H1 (cell line): Measurements from ENCODE around the gene TOR4A. TPM values are rescaled to one million over a fixed set of nuclear protein-coding genes. Genes with fewer than 3 reads are reported as not detected.

Experiments
- CBX8 ChIP-seq: fragments of 300-800, 300-1000 bp; sonication (generic); IDR thresholded peaks from 2 replicates; pipeline ENCODE4 v1.7.1; 2016; ENCODE audit warnings: low read depth, low read length, borderline replicate concordance
- CHD7 ChIP-seq: fragments of 300-600 bp; sonication (generic); IDR thresholded peaks from 2 replicates; pipeline ENCODE4 v1.7.1; 2012; ENCODE audit warnings: low read length, moderate library complexity, mild to moderate bottlenecking, inconsistent platforms; ENCODE audit not compliant: insufficient replicate concordance
- CTCF ChIP-seq, 3 experiments: IDR thresholded peaks; 1 replicate in 2 of 3; 2 replicates in 1 of 3; pipeline versions ENCODE4 v1.5.1 to v1.6.1; 2011; ENCODE audit warnings: low read length in 3 of 3, mild to moderate bottlenecking in 3 of 3, inconsistent platforms in 2 of 3, low read depth in 1 of 3, moderate library complexity in 1 of 3; ENCODE audit not compliant: insufficient read depth in 1 of 3; ENCODE audit errors: control extremely low read depth in 1 of 3
- EZH2 ChIP-seq: fragments of 200-600 bp; sonication (generic); IDR thresholded peaks from 2 replicates; pipeline ENCODE4 v1.7.1; 2012; ENCODE audit warnings: low read depth, mild to moderate bottlenecking, moderate library complexity, low read length, inconsistent platforms; ENCODE audit not compliant: severe bottlenecking
- PHF8 ChIP-seq: fragments of 200-600 bp; sonication (generic); conservative IDR thresholded peaks from 2 replicates; pipeline ENCODE4 v1.7.1; 2012; ENCODE audit warnings: low read depth, mild to moderate bottlenecking, inconsistent platforms, low read length, moderate library complexity
- POLR2A ChIP-seq, 2 experiments: IDR thresholded peaks; 1 replicate in 1 of 2; 2 replicates in 1 of 2; pipeline ENCODE4 v1.6.1; 2011; ENCODE audit warnings: low read depth in 2 of 2, low read length in 2 of 2, mild to moderate bottlenecking in 2 of 2; ENCODE audit errors: control extremely low read depth in 1 of 2
- RBBP5 ChIP-seq: IDR thresholded peaks from 2 replicates; pipeline ENCODE4 v1.7.1; 2012; ENCODE audit warnings: low read depth, mild to moderate bottlenecking, inconsistent platforms, low read length, moderate library complexity, borderline replicate concordance
- polyA plus RNA-seq, 7 experiments: library from polyadenylated mRNA; depleted of rRNA in 3 of 7; stranded (reverse) in 5 of 7; unstranded in 2 of 7; fragments of >200 nt in 5 of 7; fragments of 200-250 nt in 2 of 7; gene quantifications; 1 replicate in 5 of 7; 2 replicates in 1 of 7; 4 replicates in 1 of 7; pipeline versions ENCODE4 v1.2.1 to v1.2.3, GENCODE V29; 2011 to 2013; ENCODE audit warnings: missing spikeins in 2 of 7, mixed read lengths in 2 of 7
- total RNA-seq: library from RNA; stranded (reverse); fragmentation: NEBNext Ultra II Directional; extraction: Animal tissue kit (Norgen Biotek cat#: 25700); gene quantifications from 2 replicates; pipeline ENCODE4 v1.2.1, GENCODE V29; 2021

The TOR4A gene
- total and polyA plus RNA-seq, 2 of the 8 experiments (the other 6 are each of a cell fraction or from before 2014, with no cell fraction given) = 8.4 to 9.3 TPM

- no peak for TF ChIP-seq RBBP5
- TF ChIP-seq POLR2A (IDR thresholded peaks at IDR 0.05; ENCODE audit: control extremely low read depth in 1 of 2, low read depth in 2 of 2, low read length in 2 of 2) = no peak
- TF ChIP-seq CTCF (IDR thresholded peaks at IDR 0.05; ENCODE audit: control extremely low read depth in 1 of 3, insufficient read depth in 1 of 3, low read depth in 1 of 3, low read length in 3 of 3) = no peak
- no peak for TF ChIP-seq PHF8
- TF ChIP-seq CBX8 = no peak
- TF ChIP-seq EZH2 = no peak
- no peak for TF ChIP-seq CHD7
Observed at GRCh38 chr9:137311171-137311985, 33.9 kb downstream of the TOR4A start (continued).
